HepG2 (cell line): ENCODE measurements around the gene AGAP3.

Experiments used
- AGO1 ChIP-seq: fragments of 200-400 bp; formaldehyde crosslinking; IDR thresholded peaks from 2 replicates; pipeline ENCODE4 v1.6.1; 2017; ENCODE audit warnings: mild to moderate bottlenecking, low read depth, low read length, moderate library complexity; ENCODE audit not compliant: poor library complexity, severe bottlenecking
- ATRX ChIP-seq: sonication (generic); formaldehyde crosslinking; IDR thresholded peaks from 2 replicates; pipeline ENCODE4 v1.4.0; 2020; ENCODE audit warnings: missing genetic modification reagents, borderline replicate concordance
- DPF2 ChIP-seq: sonication (generic); formaldehyde crosslinking; IDR thresholded peaks from 2 replicates; pipeline ENCODE4 v1.4.0; 2020; ENCODE audit warnings: mild to moderate bottlenecking, low read depth, missing genetic modification reagents, borderline replicate concordance
- ELF1 ChIP-seq: sonication (generic); formaldehyde crosslinking; IDR thresholded peaks from 2 replicates; pipeline ENCODE4 v1.4.0; 2020; ENCODE audit warnings: missing genetic modification reagents
- EZH2 ChIP-seq: conservative IDR thresholded peaks from 2 replicates; pipeline ENCODE4 v1.6.1; 2012; ENCODE audit warnings: mild to moderate bottlenecking, low read depth, low read length, moderate library complexity
- GABPA ChIP-seq, 2 experiments: IDR thresholded peaks; 2 replicates each; pipeline ENCODE4 v1.6.1; 2011 to 2016; ENCODE audit warnings: low read depth in 2 of 2, low read length in 1 of 2, missing biosample characterization in 1 of 2, missing genetic modification characterization in 1 of 2
- IKZF1 ChIP-seq: fragments of 450-650 bp; IDR thresholded peaks from 2 replicates; pipeline ENCODE4 v1.7.1; 2016
- POLR2A ChIP-seq, 2 experiments: IDR thresholded peaks; 2 replicates each; pipeline ENCODE4 v1.6.1; 2011; ENCODE audit warnings: low read depth in 2 of 2, low read length in 2 of 2, mild to moderate bottlenecking in 1 of 2, moderate library complexity in 1 of 2; ENCODE audit not compliant: insufficient read depth in 1 of 2
- SUZ12 ChIP-seq: fragments of 150-350 bp; IDR thresholded peaks from 2 replicates; pipeline ENCODE4 v1.6.1; 2014; ENCODE audit warnings: low read depth, low read length
- TCF7 ChIP-seq: sonication (generic); IDR thresholded peaks from 2 replicates; pipeline ENCODE4 v1.6.1; 2016; ENCODE audit warnings: antibody characterized with exemption, low read depth
- ZNF33A ChIP-seq: sonication (generic); formaldehyde crosslinking; IDR thresholded peaks from 2 replicates; pipeline ENCODE4 v1.5.1; 2020; ENCODE audit warnings: missing genetic modification reagents, mild to moderate bottlenecking, moderate library complexity, borderline replicate concordance
- ZSCAN22 ChIP-seq: sonication (generic); formaldehyde crosslinking; IDR thresholded peaks from 2 replicates; pipeline ENCODE4 v1.4.0; 2020; ENCODE audit warnings: mild to moderate bottlenecking, missing genetic modification reagents
- TF ChIP-seq, protein P1 (sequence below): sonication (generic); formaldehyde crosslinking; IDR thresholded peaks from 2 replicates; pipeline ENCODE4 v1.8.1; 2023; ENCODE audit warnings: missing genetic modification reagents, inconsistent platforms, borderline replicate concordance
- TF ChIP-seq, protein P2 (sequence below): IDR thresholded peaks from 2 replicates; pipeline ENCODE4 v1.6.1; 2012; ENCODE audit warnings: inconsistent platforms

DNA sequence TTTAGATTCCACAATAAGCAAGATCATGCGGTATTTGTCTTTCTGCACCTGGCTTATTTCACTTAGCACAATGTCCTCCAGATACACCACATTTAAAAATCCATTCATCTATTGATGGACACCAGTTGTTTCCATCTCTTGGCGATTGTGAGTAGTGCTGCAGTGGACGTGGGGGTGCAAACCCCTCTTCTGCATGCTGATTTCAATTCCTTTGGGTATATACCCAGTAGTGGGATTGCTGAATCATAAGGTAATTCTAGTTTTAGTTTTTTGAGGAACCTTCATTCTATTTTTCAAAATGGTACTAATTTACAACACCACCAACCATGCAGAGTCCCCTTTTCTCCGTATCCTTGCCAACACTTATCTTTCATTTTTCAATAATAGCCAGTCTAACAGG, 102.8 kb downstream of the AGAP3 start:
- TF ChIP-seq DPF2 (CRISPR knock-in tag) (no peak), AGO1 (no peak), EZH2 (no peak), TCF7 (no peak), ZNF33A (CRISPR knock-in tag) (no peak), POLR2A (IDR thresholded peaks at IDR 0.05; ENCODE audit: insufficient read depth in 1 of 2, low read depth in 2 of 2, low read length in 2 of 2) (no peak), ATRX (no peak), ZSCAN22 (no peak), SUZ12 (no peak), ELF1 (CRISPR knock-in tag) (no peak), GABPA (IDR thresholded peaks at IDR 0.05; ENCODE audit: low read depth, low read length) (no peak), GABPA (CRISPR knock-in tag; IDR thresholded peaks at IDR 0.05; ENCODE audit: low read depth) (no peak), IKZF1 (no peak)
- TF ChIP-seq, protein P1, sequence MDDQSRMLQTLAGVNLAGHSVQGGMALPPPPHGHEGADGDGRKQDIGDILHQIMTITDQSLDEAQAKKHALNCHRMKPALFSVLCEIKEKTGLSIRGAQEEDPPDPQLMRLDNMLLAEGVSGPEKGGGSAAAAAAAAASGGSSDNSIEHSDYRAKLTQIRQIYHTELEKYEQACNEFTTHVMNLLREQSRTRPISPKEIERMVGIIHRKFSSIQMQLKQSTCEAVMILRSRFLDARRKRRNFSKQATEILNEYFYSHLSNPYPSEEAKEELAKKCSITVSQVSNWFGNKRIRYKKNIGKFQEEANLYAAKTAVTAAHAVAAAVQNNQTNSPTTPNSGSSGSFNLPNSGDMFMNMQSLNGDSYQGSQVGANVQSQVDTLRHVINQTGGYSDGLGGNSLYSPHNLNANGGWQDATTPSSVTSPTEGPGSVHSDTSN (CRISPR knock-in tag), result no peak
- TF ChIP-seq, protein P2, sequence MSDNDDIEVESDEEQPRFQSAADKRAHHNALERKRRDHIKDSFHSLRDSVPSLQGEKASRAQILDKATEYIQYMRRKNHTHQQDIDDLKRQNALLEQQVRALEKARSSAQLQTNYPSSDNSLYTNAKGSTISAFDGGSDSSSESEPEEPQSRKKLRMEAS, result no peak
